Measurements from ENCODE around the gene TIAM1.

TIAM1 gene

GRCh38 chr21:31289702-31290101 lies 54.4 kb downstream of the TIAM1 start:
- no peak for DNase-seq (ENCODE audit: extremely low read depth in 1 of 2, low read depth in 1 of 2)

DNA sequence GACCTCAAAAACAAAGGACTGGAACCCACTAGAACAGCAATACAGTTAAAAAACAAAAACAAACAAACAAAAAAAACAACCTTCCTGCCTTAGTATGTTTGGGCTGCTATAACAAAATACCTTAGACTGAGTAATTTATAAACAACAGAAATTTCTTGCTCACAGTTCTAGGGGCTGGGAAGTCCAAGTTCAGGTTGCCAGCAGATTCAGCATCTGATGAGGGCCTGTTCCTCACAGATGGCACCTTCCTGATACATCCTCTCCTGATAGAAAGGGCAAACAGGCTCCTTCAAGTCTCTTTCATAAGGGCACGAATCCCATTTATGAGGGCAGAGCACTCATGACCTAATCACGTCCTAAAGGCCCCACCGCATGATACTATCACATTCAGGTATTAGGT lies 55.9 kb downstream of the TIAM1 start:
- no peak for DNase-seq (ENCODE audit: extremely low read depth in 1 of 2, low read depth in 1 of 2)

DNA sequence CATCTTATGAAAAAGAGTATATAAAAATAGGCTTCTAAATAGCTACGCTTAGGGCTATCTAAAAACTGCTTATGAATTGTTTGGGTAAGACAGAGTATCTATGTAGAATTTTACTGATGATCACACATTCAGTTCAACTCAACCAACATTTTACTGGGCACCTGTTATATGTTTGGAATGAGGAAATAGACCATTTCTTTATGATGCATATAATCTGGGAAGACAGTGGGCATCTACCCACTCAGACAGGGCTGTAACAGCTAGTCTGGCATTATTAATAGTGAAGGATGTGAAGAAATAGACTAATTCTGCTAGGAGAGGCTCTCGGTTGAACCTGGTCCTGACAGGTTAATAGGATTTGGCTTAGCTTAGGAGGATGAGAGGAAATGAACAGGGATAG lies 56.9 kb downstream of the TIAM1 start:
- no peak for DNase-seq (ENCODE audit: extremely low read depth in 1 of 2, low read depth in 1 of 2)

DNA sequence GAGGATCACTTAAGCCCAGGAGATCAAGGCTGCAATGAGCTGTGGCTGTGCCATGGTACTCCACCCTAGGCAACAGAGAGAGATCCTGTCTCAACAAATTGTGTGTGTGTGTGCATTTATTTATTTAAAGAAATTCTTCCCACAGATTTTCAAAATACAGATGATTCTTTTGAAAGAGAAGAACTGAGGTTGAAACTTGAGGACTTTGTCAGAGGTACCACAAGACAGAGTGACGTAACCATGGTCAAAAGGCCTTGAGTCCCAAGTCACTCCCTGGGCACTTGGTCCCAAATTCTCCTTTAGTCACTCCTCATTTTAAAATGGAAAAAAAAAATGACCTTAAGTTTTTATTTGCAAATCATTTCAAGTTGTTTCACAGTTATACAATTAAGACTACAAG lies 57.4 kb downstream of the TIAM1 start:
- no peak for DNase-seq (ENCODE audit: extremely low read depth in 1 of 2, low read depth in 1 of 2)

DNA sequence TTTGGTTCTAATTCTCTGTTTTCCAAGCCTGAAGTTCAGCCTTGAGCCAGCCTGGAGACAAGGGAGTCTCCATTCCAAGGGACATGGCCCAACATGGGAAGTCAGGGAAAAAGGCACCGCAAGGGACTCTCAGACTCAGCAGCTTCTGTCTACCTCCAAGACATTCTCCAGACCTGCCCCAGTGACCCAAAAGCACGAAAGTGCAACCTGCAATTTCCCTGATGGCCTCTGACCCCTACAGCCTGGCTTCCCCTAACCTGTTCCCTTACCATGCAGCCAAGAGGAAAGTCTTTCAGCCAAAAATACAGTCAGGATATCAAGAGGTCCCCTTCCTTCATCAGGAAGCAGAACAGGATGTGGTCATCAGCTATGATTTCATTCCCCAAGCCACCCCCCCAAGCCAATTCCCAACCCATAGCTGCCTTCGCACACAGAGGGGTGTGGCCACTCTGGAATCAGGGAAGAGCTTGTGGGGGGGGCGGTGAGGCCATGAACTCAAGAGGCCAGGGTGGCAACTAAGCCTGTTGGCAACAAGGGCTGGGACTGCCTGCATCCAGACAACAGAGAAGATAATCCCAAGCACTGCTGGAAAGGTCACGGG lies 59.2 kb downstream of the TIAM1 start:
- DNase-seq (ENCODE audit: extremely low read depth in 1 of 2, low read depth in 1 of 2), result no peak

- DNase-seq (ENCODE audit: extremely low read depth in 1 of 2, low read depth in 1 of 2), result peak in 1 of 2 donors; percentile 7
Measured at GRCh38 chr21:31283025-31283424, 61.0 kb downstream of the TIAM1 start.

DNA sequence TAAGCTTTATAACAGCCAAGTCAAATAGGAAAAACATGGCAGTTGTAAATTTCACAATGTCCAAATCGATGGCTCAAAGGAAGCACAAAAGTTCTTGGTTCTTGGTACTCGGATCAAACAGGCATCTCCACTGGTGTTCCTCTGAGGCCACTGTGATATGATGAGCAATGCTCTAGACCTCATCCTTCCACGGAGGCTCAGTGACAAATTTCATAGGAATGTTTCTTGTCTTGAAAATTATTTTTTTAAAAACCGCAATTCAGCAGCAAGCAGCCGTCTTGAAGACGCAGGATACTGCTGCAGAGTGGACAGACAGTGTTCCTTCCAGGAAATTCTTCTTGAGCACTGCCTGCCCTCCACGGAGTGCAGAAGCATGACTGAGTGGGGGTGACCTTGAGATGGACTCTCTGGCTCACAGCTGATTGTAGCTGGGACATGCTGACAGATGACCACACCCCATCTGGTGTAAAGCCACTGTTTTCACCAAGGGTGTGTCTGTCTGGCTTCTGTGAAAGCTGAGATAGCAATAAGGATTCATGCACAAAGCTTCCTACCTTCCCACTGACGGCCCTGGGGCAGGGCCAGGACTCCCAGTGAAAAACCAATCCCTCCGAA lies 61.9 kb downstream of the TIAM1 start:
- DNase-seq (ENCODE audit: extremely low read depth in 1 of 2, low read depth in 1 of 2), result no peak

DNA sequence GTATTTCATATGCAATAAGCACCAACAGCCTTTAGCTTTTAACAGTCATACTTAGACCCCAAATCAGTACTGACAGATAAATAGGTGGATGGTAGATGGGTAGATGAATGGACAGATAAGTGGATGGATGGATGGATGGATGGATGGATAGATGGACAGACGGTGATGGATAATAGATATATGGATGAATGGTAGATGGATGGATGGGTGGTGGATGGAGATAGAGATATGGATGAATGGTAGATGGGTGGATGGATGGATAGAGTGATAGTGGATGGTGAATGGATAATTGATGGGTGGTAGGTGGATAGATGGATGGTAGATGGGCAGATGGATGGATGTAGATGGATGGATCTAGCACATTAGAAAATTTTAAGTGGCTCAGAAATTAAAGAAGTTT lies 62.5 kb downstream of the TIAM1 start:
- no peak for DNase-seq (ENCODE audit: extremely low read depth in 1 of 2, low read depth in 1 of 2)

GRCh38 chr21:31279986-31280385 lies 64.1 kb downstream of the TIAM1 start:
- DNase-seq (ENCODE audit: extremely low read depth in 1 of 2, low read depth in 1 of 2), result no peak

DNA sequence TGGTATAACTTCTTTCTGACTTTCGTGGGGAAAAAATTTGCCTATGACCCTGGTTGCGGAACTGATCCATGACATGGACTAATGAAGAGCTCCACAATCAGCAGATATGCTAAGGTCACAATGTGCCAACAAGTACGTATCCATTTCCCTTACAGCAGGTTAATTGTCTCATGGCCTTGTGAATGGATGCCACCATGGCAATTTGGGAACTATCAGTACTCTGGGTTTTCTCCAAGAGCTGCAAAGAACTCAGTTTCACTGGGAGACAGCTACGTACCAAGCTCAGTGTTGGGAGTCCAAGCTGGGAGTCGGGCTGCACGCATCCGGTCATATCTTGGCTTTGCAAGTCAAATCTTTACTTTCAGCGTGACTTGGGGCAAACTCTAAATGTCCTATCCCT lies 64.8 kb downstream of the TIAM1 start:
- no peak for DNase-seq (ENCODE audit: extremely low read depth in 1 of 2, low read depth in 1 of 2)

- DNase-seq (ENCODE audit: extremely low read depth in 1 of 2, low read depth in 1 of 2), result no peak
Measured at GRCh38 chr21:31278511-31279130, 65.4 kb downstream of the TIAM1 start.

GRCh38 chr21:31276663-31277062 lies 67.4 kb downstream of the TIAM1 start:
- DNase-seq (ENCODE audit: extremely low read depth in 1 of 2, low read depth in 1 of 2), result no peak

DNA sequence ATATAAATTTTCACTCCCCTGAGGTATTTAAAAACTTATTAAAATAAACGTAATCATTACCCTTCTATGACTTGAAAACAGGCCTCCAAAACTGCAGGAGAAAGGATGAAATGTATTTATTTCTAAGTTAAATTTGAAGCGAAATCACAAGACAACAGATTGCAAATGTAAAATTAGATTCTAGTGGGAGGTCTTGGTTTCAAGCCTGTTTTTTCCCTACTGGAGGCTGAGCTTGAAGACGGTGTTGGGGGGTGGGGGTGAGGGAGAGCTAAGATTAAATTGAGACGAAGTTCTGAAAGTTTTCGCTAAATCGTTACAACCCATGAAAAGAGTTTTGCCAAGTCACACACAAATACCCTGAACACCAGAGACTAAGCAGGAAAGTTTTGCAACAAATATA lies 68.2 kb downstream of the TIAM1 start:
- no peak for DNase-seq (ENCODE audit: extremely low read depth in 1 of 2, low read depth in 1 of 2)

- DNase-seq (ENCODE audit: extremely low read depth in 1 of 2, low read depth in 1 of 2), result no peak
Measured at GRCh38 chr21:31273278-31273677, 70.8 kb downstream of the TIAM1 start.

- no peak for DNase-seq (ENCODE audit: extremely low read depth in 1 of 2, low read depth in 1 of 2)
Measured at GRCh38 chr21:31268090-31268489, 76.0 kb downstream of the TIAM1 start.

- no peak for DNase-seq (ENCODE audit: extremely low read depth in 1 of 2, low read depth in 1 of 2)
Measured at GRCh38 chr21:31267644-31268043, 76.4 kb downstream of the TIAM1 start.

- no peak for DNase-seq (ENCODE audit: extremely low read depth in 1 of 2, low read depth in 1 of 2)
Measured at GRCh38 chr21:31266241-31266640, 77.8 kb downstream of the TIAM1 start.

- DNase-seq (ENCODE audit: extremely low read depth in 1 of 2, low read depth in 1 of 2), result no peak
Measured at GRCh38 chr21:31265366-31266013, 78.6 kb downstream of the TIAM1 start.

- DNase-seq (ENCODE audit: extremely low read depth in 1 of 2, low read depth in 1 of 2), result no peak
Measured at GRCh38 chr21:31264574-31264973, 79.5 kb downstream of the TIAM1 start.

- no peak for DNase-seq (ENCODE audit: extremely low read depth in 1 of 2, low read depth in 1 of 2)
Measured at GRCh38 chr21:31262728-31263127, 81.3 kb downstream of the TIAM1 start.

- DNase-seq (ENCODE audit: extremely low read depth in 1 of 2, low read depth in 1 of 2), result no peak
Measured at GRCh38 chr21:31261759-31262158, 82.3 kb downstream of the TIAM1 start.

GRCh38 chr21:31260790-31261189 lies 83.3 kb downstream of the TIAM1 start:
- DNase-seq (ENCODE audit: extremely low read depth in 1 of 2, low read depth in 1 of 2), result no peak
